Astrocyte of the hippocampus (primary cell): ENCODE data around the gene CHPF.

Experiments
- DNase-seq: peaks from one replicate; pipeline ENCODE4 v3.0.0; 2011; ENCODE audit warnings: low read depth, low spot score

The CHPF gene, protein sequence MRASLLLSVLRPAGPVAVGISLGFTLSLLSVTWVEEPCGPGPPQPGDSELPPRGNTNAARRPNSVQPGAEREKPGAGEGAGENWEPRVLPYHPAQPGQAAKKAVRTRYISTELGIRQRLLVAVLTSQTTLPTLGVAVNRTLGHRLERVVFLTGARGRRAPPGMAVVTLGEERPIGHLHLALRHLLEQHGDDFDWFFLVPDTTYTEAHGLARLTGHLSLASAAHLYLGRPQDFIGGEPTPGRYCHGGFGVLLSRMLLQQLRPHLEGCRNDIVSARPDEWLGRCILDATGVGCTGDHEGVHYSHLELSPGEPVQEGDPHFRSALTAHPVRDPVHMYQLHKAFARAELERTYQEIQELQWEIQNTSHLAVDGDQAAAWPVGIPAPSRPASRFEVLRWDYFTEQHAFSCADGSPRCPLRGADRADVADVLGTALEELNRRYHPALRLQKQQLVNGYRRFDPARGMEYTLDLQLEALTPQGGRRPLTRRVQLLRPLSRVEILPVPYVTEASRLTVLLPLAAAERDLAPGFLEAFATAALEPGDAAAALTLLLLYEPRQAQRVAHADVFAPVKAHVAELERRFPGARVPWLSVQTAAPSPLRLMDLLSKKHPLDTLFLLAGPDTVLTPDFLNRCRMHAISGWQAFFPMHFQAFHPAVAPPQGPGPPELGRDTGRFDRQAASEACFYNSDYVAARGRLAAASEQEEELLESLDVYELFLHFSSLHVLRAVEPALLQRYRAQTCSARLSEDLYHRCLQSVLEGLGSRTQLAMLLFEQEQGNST

DNA sequence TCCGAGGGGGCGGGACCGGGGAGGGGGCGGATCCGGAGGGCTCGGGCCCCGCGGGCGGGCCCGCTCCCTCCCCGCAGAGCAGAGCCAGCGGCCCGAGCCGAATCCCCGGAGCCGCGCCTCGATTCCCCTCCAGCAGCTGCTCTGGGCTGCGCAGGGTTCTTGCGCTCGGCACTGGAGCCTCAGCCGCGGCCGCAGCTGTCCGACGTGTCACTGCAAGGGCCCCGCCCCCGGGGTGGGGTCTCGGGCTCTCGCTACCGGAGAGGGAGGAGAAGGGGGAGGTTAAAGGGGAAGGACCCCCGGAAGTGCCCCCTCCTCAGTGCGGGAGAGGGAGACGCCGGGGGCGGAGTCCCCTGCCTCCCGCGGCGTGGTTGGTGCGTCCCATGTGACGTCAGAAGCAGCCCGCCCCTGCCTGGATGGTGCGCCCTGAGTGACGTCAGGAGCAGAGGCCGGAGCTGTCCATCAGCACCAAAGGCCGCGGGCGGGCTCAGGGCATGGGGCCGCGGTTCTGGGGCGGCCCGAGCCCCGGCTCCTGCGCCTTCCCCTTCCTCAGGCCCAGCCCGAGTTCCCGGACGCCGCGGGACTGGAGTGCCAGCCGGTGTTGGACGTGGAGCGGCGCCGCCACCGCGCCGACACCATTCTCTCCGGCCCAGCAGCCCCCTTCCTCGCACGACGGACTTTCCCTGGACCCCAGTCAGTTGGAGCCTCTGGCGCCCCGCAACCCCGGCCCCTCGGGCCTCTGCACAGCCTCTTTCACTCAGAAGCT lies at the start of gene CHPF, which contains the start of gene TMEM198:
Gene CHPF, minus strand, starts transcription at position 214 of the 763 bp plus-strand sequence. CDS start 271 bp downstream, outside the sequence.
Gene TMEM198, plus strand, starts transcription at position 433 of the 763 bp plus-strand sequence. CDS start 700 bp downstream, outside the sequence.
- DNase-seq = peak; percentile 100

DNA sequence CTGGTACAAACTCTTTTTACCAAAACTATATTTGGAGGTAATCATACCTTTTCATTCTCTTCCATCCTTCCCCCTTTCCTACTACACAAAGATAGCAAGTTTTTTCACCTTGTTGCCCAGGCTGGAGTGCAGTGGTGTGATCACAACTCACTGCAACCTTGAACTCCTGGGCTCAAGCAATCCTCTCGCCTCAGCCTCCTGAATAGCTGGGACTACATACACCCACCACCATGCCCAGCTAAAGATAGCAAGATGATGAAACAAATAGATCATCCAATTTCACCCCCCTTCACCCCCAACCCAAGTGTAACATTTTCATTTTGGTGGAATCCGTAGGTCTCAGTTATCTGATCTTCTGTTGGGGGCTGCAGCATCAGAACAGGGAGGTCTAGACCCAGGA lies 49.5 kb upstream of the CHPF start:
- DNase-seq = no peak

DNA sequence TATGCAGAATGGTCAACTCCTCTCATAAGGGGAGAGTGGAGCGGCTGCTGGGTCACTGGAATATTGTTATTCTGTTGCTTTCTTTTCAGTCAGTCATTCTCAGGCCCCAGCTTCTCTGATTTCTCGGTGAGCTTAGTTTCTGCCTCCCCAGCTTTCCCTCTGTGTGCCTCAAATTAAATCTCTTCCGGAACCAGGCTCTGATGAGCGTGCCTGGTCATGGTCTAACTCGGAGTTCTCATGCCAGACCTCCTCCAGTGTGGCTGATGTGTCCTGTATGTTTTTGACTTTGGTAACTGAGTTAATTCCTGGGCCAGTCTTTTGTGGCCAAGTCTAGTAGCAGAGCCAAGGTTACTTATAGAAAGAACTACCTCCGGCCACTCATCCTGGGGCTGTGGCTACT lies 49.1 kb upstream of the CHPF start:
- DNase-seq = no peak

DNA sequence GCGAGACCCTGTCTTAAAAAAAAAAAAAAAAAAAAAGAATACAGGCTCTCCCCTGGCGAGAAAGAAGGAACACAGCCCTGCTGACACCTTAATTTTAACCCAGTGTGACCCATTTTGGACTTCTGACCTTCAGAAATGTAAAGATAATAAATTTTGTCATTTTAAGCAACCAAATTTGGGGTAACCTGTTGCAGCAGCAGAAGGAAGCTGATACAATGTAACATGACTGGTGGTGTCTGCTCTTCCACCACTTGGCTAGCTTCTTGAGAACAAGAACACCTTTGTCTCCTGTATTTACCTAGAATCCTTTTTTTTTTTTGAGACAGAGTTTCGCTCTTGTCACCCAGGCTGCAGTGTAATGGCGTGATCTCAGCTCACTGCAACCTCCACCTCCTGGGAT lies 47.5 kb upstream of the CHPF start:
- no peak for DNase-seq

DNA sequence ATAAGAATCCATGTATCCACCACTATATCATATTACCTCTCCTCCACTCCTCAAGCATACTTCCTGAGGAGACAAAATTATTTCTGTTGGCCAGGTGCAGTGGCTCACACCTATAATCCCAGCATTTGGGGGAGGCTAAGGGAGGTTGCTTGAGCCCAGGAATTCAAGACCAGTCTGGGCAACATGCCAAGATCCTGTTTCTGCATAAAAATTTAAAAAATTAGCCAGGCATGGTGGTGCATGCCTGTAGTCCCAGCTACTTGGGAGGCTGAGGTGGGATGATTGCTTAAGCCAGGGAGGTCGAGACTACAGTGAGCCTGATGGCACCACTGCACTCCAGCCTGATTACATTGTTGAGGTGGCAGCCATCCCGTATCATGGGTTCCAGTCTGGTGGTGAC lies 37.7 kb upstream of the CHPF start:
- DNase-seq = no peak

DNA sequence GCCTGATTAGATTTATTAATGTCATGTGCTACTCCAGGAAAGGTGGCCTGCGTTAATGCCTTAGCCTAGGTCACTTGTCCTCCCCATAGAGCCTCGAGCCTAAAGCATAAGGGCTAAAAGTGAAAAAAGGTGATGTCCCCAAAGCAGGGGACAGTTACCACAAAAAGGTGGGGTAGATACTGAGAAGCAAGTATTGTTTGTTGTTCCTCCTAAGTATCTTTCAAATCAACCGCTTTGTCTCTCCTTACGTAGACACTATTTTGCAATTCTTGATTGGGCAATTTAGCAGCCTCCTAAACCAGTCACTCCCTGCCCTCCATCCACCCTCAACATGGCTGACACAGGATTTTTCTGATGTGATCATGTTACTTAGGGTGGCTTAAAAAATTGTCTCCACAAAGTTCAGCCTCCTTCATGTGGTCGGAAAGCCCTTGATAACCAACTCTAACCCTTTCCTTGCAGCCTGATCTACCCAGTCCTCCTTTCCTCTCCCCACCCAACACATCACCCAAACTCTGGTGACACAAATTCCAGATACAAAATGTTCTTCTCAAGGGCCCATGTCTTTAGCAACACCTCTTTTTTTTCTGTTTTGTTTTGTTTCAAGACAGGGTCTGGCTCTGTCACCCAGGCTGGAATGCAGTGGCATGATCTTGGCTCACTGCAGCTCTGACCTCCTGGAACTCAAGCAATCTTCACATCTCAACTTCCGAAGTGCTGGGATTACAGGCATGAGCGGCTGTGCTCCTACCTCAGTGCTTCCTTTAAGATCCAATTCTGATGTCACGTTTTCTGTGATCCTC lies 35.4 kb upstream of the CHPF start:
- no peak for DNase-seq

DNA sequence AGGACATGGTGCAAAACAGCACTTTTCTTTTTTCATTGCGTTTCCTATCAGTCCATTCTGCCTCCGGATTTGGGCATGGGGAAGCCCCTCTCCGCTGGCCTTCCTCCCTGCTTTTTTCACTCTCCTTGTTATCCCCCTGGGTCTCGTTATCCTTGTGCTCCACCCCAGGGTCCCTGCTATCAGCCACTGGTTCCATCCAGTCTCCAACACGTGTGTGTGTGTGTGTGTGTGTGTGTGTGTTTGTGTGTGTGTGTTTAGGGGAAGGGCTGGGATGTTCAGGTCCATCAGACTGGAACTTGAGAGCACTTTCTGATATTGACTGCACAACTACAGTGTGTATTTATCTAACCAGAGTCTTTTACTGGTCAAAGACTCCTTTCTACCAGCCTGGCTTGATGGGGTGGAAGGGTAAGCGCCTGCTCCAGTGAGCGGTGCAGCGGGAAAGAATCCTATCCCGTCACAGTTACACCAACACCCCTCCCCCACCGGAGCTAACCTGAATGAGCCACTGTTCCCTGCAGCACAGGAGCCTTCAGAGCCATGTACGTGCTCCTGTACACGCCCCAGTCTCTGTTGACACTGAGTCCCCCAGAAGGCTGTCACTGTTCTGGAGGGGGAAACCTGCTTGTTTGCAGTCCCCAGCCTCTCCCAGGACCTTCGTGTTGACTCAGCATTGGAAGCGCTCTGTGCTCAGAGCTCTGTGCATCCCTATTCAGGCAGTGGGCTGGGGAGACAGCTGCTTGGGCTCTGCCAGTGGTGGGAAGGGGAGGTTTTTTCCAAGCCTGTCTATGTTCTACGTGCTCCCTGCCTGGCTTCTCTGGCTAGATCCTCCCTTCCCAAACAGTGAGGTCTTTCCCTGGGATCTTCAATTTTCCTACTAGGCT lies 33.1 kb upstream of the CHPF start:
- peak; percentile 52 for DNase-seq

DNA sequence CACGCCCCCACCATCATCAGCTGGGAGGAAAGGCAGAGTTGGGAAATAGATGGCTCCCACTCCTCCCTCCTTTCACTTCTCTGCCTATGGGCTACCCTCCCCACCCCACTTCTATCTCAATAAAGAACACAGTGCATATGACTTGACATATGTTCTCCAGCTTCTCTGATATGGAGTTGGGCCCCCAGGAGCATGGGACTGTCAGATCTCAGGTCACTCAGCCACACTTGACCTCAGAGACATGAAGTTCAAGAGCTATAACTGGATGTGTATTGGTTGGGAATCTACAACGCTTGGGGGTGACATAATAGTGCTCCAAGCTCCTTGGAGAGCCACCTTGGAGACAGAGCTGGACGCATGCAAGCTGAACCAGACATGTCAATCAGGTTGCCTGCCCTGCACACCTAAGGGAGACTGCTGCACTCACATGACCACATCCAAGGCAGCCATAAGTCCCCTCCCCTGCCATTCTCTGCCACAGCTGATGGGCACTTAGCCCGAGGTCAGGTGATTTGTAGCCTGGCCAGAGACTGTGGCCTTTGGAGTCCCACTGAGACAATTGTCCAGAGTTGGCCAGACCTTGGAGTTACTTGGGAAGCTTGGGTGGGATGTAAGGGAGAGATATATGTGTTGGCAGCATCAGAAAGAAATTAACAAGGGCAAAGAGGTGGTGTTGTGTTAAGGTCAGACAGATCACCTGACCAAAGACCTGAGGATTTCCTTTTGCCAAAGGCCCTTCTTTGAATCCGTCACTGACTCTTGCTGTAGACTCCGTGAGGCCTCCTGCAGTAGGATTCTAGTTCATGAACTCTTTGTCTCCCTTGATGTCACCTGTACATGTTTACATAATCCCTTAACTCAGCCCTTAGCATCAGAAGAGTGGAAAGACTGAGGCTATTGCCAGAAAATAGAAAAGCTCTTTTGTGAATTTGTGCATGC lies 32.2 kb upstream of the CHPF start:
- no peak for DNase-seq

DNA sequence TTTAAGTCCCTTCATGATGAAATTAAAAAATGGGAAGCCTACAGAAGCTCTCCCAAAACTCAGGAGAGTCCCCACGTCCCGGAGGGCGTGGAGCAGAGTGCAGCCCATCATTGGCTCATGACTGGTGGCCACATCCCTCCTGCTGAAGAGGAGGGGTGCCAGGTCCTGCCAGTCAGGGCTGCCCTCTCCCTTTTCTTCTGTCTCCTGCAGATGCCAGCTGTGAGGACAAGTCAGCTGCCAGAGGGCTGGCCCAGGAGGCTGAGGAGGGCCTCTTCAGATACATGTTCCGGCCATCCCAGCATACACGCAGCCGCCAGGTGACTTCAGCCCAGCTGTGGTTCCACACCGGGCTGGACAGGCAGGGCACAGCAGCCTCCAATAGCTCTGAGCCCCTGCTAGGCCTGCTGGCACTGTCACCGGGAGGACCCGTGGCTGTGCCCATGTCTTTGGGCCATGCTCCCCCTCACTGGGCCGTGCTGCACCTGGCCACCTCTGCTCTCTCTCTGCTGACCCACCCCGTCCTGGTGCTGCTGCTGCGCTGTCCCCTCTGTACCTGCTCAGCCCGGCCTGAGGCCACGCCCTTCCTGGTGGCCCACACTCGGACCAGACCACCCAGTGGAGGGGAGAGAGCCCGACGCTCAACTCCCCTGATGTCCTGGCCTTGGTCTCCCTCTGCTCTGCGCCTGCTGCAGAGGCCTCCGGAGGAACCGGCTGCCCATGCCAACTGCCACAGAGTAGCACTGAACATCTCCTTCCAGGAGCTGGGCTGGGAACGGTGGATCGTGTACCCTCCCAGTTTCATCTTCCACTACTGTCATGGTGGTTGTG lies 31.1 kb upstream of the CHPF start:
- no peak for DNase-seq

DNA sequence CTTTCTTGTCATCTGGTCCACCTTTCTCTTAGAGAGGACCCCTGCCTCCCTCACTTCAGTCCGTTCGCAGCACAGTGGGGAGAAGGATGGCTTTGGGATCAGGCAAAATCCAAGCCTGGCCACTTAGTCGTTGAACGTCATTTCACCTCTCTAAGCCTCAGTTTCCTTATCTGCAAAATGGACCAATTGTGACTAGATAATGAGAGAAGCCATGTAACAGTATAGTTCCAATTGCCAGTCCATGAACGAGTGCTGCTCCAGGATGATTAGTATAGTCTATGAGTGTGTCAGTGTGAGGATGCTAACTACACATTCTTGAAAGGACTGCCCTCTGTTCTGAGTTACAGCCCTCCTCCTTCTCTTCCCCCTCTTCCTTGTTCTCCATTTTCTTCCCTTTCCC lies 29.6 kb upstream of the CHPF start:
- no peak for DNase-seq

DNA sequence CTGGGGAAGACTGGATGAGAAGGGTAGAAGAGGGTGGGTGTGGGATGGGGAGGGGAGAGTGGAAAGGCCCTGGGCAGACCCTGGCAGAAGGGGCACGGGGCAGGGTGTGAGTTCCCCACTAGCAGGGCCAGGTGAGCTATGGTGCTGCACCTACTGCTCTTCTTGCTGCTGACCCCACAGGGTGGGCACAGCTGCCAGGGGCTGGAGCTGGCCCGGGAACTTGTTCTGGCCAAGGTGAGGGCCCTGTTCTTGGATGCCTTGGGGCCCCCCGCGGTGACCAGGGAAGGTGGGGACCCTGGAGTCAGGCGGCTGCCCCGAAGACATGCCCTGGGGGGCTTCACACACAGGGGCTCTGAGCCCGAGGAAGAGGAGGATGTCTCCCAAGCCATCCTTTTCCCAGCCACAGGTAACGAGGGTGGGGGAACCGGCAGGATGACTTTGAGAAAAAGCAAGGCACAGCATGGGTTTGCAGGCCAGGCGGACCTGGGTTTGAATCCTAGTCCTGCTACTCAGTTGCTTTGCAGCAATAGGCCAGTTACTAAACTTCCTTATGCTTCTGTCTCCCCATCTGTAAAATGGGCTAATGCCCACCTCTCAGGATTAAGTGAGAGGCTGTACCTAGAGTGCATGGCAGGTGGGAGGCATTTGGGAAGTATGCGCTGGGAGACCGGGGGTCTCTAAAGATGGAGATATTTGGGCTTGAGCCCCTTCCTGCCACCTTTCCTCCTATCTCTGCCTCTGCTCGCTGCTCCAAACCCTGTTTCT lies 28.8 kb upstream of the CHPF start, which contains the start of gene INHA:
Gene INHA, plus strand, starts transcription at position 74 of the 765 bp plus-strand sequence. Its CDS starts 65 bp downstream, at position 139.
- DNase-seq = no peak

DNA sequence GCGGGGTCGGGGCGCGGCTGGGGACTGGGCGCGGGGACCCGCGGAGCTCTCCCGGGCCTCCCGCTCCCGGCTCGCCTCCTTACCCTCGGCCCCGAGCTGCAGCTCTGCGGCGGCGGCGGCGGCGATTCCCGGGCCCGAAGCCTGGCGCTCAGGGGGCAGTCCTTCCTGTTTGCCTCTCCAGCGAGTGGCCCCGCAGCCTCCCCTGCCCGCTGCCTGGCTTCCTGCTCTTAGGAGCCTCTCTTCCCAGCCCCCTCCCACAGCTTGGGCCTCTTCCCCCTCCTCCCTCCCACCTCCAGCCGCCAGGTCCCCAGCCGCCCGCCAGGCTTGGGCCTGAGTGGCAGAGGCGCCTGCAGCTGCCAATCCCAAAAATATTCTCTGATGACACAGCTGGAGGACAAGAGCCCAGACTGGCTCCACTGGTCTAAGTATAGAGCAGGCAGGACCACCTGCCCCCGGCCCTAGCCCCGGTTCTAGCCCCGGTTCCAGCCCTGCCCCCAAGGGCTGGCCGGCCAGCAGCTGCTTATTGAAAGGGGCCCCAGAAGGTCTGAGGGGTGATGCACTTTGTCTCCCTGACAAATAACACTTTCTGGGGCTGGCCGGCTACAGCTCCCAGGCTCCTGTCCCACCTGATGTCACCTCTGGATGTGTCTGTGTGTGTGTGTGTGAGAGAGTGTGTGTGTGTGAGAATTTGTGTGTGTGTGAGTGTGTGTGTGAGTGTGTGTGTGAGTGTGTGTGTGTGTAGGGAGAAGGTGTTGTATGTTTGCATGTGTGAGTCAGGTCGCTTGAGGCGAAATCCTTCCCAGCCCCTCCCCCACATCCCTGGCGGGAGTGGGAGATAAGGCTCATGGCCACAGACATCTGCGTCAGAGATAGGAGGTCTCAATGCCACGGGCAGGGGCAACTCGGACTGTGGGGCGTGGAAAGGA lies 28.0 kb upstream of the CHPF start, which contains the start of gene OBSL1:
Gene OBSL1, minus strand, starts transcription at position 229 of the 926 bp plus-strand sequence. CDS start 307 bp downstream, outside the sequence.
- DNase-seq = peak; percentile 92

DNA sequence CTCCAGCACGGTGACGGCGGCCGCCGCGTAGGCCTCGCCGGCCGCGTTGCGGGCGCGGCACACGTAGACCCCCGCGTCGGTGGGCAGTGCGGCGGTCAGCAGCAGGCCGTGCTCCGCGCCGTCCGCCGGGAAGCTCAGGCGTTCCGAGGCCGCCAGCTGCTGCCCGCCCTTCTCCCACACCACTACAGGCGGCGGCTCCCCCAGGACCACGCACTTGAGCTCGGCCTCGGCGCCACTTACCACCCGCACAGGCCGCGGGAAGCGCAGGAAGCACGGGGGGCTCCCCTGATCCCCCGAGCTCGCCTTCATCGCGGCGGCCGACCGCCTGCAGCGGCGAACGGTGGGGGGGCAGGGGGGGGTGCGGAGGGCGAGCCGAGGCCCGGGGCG lies 27.3 kb upstream of the CHPF start:
- DNase-seq = peak; percentile 68

DNA sequence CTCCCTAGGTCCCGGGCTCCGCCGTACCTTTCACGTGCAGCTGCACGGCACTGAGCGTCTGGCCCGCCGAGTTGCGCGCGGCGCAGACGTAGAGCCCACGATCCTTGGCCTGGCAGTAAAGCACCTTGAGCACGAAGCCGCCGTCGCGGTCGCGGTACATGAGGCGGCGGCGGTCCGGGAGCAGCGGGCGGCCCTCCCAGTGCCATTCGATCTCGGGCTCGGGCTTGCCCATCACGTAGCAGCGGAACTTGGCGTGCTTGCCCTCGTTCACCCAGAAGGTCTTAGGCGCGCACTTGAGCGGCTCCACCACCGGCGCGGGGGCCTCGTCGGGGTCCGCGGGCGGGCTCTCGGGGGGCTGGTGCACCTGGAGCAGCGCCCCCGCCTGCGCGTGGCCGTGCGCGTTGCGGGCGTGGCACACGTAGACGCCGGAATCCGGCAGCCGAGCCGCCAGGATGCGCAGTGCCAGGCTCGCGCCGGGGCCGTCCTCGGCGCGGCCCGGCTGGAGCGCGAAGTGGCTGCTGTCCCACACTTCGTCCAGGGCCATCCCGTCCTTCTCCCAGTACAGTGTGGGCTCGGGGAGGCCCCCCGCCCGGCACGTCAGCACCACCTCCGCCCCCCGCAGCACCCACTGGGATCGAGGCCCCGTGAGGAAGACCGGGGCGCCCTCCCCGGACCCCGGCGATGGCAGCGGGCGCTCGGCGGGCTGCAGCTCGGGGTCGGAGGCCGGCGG lies 26.8 kb upstream of the CHPF start:
- DNase-seq = peak; percentile 72

DNA sequence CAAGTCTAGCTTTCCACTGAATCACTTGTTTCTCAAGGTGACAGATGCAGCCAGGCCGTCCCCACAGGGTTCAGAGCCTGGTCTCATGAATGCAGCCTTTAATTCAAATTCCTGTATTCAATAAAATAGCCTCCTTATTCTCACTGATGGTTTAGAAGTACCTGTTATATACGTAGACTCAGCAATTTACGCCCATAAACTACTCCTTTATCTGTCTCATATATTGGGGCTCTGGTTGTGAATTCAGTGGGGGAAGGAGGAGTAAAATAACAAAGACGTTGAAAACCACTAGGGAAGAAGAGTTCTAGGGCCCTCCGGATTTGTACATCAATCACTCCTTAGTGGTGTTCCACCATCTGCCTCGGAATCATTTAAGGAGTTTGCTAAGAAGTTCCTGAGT lies 26.0 kb upstream of the CHPF start:
- no peak for DNase-seq
